HG03342 (cell line): ENCODE measurements around the gene MAL.

ENCODE experiments used
- ATAC-seq: cut with Tn5 transposase; IDR thresholded peaks from one replicate; pipeline ENCODE4 v1.9.1; 2021; ENCODE audit warnings: mild to moderate bottlenecking, moderate library complexity; ENCODE audit not compliant: unreplicated experiment

MAL gene

GRCh38 chr2:94996305-94997100 lies 29.0 kb upstream of the MAL start:
- ATAC-seq = no peak

- no peak for ATAC-seq
These were observed 27.3 kb upstream of the MAL start for GRCh38 chr2:94997981-94998930.

- ATAC-seq = no peak
These were observed 26.1 kb upstream of the MAL start for GRCh38 chr2:94999431-94999883.

- ATAC-seq = no peak
These were observed 24.4 kb upstream of the MAL start for GRCh38 chr2:95001051-95001562.

GRCh38 chr2:95001701-95002100 lies 23.8 kb upstream of the MAL start:
- ATAC-seq = no peak

- no peak for ATAC-seq
These were observed 23.0 kb upstream of the MAL start for GRCh38 chr2:95002498-95002897.

- no peak for ATAC-seq
These were observed 21.2 kb upstream of the MAL start for GRCh38 chr2:95004287-95004686.

- ATAC-seq = no peak
These were observed 20.8 kb upstream of the MAL start for GRCh38 chr2:95004711-95005110.

- no peak for ATAC-seq
These were observed 19.8 kb upstream of the MAL start for GRCh38 chr2:95005726-95006125.

GRCh38 chr2:95006588-95006987 lies 18.9 kb upstream of the MAL start:
- ATAC-seq = no peak

GRCh38 chr2:95007031-95007609 lies 18.4 kb upstream of the MAL start:
- ATAC-seq = no peak

GRCh38 chr2:95007822-95008221 lies 17.7 kb upstream of the MAL start:
- no peak for ATAC-seq

GRCh38 chr2:95008306-95008705 lies 17.2 kb upstream of the MAL start:
- no peak for ATAC-seq

- no peak for ATAC-seq
These were observed 16.5 kb upstream of the MAL start for GRCh38 chr2:95008996-95009395.

GRCh38 chr2:95009412-95009811 lies 16.1 kb upstream of the MAL start:
- ATAC-seq = no peak

- ATAC-seq = no peak
These were observed 15.4 kb upstream of the MAL start for GRCh38 chr2:95010126-95010525.

GRCh38 chr2:95010718-95011117 lies 14.8 kb upstream of the MAL start:
- no peak for ATAC-seq

GRCh38 chr2:95012881-95013550 lies 12.5 kb upstream of the MAL start:
- peak; percentile 68 for ATAC-seq

- ATAC-seq = no peak
These were observed 11.8 kb upstream of the MAL start for GRCh38 chr2:95013726-95014125.

GRCh38 chr2:95014126-95014708 lies 11.3 kb upstream of the MAL start:
- ATAC-seq = no peak
